ENCODE data around the gene HOPX.
A peak's percentile ranks its signal among the peaks of the same experiment; 100 is the strongest.

HOPX gene

DNA sequence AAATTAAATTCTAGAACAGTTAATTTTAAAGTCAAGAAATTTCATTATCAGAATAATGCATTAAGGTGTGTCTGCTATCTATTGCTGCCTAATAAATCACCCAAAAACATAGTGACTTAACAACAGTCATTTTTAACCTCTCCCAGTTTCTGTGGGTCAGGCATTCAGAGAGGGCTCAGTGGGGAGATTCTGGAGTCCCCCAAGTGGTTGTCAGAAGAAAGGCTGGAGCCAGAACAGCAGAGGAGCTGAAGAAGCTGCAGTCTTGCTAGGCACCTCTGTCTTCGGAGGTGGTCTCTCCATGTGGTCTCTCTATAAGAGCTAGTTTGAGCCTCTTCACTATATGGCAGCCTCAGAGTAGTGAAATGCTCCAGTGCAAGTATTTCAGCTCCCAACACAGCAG lies 9.3 kb upstream of the HOPX start:
- no peaks in the 10 kb centered on the region for H3K9me3 ChIP-seq (ENCODE audit: control insufficient read depth, insufficient read depth, low read depth, low read length)
- H3K4me3 ChIP-seq (ENCODE audit: low read depth, low read length): no peak overlapping the region
- H3K4me1 ChIP-seq (ENCODE audit: control insufficient read depth, insufficient read depth, low read length): no peaks in the 10 kb centered on the region
- TF ChIP-seq ZNF239 (tag by site-specific recombination; IDR thresholded peaks at IDR 0.05) (no peak), ZNF24 (tag by site-specific recombination; IDR thresholded peaks at IDR 0.05) (no peak), ZNF530 (tag by site-specific recombination; IDR thresholded peaks at IDR 0.05; ENCODE audit: low read depth) (no peak), ZNF561 (tag by site-specific recombination; IDR thresholded peaks at IDR 0.05; ENCODE audit: borderline replicate concordance) (no peak), YY2 (tag by site-specific recombination; IDR thresholded peaks at IDR 0.05) (no peak), ZNF366 (tag by site-specific recombination; conservative IDR thresholded peaks at IDR 0.05) (no peak)
- no peak overlapping the region for H3K27ac ChIP-seq (ENCODE audit: extremely low read depth, low read depth, low read length)
- ChIA-PET CTCF (no interaction called here), POLR2A (no interaction called here)
- no peaks in the 10 kb centered on the region for H3K36me3 ChIP-seq (ENCODE audit: control insufficient read depth in 2 of 2, insufficient read depth in 1 of 2, low read length in 2 of 2)

- no peaks in the 10 kb centered on the region for H3K36me3 ChIP-seq (ENCODE audit: control insufficient read depth in 2 of 2, insufficient read depth in 1 of 2, low read length in 2 of 2)
- no peak for TF ChIP-seq ZNF37A (tag by site-specific recombination; IDR thresholded peaks at IDR 0.05)
- POLR2A ChIA-PET: no interaction called here
- CTCF ChIA-PET: no interaction called here
- no peak overlapping the region for H3K27ac ChIP-seq (ENCODE audit: extremely low read depth, low read depth, low read length)
- H3K4me1 ChIP-seq (ENCODE audit: control insufficient read depth, insufficient read depth, low read length): no peaks in the 10 kb centered on the region
- no peak overlapping the region for H3K4me3 ChIP-seq (ENCODE audit: low read depth, low read length)
- no peaks in the 10 kb centered on the region for H3K9me3 ChIP-seq (ENCODE audit: control insufficient read depth, insufficient read depth, low read depth, low read length)
Measured at GRCh38 chr4:56689201-56689969, 8.3 kb upstream of the HOPX start.

DNA sequence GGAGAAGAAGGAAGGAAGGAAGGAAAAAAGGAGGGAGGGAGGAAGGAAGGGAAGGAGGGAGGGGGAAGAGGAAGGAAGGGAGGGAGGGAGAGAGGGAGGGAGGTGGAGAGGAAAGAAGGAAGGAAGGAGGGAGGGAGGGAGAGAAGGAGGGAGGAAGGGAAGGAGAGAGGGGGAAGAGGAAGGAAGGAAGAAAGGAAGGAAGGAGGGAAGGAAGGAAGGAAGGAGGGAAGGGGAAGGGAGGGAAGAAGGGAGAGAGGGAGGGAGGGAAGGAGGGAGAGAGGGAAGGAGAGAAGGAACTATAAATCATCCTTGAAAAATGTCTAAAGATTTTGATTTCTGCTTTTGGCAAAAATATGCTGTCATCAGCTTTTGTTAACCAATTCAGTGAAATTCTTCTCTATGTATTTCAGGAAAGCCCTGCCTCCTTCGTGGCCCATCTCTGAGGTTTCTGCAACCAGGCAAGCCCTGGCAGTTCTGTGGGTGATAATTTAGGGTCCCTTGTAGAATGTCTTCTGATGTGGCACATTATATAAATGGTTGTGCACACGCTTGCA lies 7.1 kb upstream of the HOPX start:
- no peaks in the 10 kb centered on the region for H3K9me3 ChIP-seq (ENCODE audit: control insufficient read depth, insufficient read depth, low read depth, low read length)
- no peak overlapping the region for H3K4me3 ChIP-seq (ENCODE audit: low read depth, low read length)
- ChIA-PET POLR2A (no interaction called here), CTCF (no interaction called here)
- no peak for TF ChIP-seq ZNF248 (tag by site-specific recombination; IDR thresholded peaks at IDR 0.05)
- TF ChIP-seq, protein P1, sequence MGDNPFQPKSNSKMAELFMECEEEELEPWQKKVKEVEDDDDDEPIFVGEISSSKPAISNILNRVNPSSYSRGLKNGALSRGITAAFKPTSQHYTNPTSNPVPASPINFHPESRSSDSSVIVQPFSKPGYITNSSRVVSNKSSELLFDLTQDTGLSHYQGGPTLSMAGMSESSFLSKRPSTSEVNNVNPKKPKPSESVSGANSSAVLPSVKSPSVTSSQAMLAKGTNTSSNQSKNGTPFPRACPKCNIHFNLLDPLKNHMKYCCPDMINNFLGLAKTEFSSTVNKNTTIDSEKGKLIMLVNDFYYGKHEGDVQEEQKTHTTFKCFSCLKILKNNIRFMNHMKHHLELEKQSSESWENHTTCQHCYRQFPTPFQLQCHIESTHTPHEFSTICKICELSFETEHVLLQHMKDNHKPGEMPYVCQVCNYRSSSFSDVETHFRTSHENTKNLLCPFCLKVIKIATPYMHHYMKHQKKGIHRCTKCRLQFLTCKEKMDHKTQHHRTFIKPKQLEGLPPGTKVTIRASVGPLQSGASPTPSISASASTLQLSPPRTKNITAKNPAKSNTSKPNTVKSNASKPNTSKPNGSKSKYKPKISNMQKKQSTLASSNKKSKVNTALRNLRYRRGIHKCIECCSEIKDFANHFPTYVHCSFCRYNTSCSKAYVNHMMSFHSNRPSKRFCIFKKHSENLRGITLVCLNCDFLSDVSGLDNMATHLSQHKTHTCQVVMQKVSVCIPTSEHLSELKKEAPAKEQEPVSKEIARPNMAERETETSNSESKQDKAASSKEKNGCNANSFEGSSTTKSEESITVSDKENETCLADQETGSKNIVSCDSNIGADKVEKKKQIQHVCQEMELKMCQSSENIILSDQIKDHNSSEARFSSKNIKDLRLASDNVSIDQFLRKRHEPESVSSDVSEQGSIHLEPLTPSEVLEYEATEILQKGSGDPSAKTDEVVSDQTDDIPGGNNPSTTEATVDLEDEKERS (tag by site-specific recombination; IDR thresholded peaks at IDR 0.05): no peak
- no peak for TF ChIP-seq PATZ1 (tag by site-specific recombination; IDR thresholded peaks at IDR 0.05)
- TF ChIP-seq ZNF366 (tag by site-specific recombination; conservative IDR thresholded peaks at IDR 0.05): peak; percentile 90
- TF ChIP-seq HOXA7 (CRISPR knock-in tag; IDR thresholded peaks at IDR 0.05; ENCODE audit: borderline replicate concordance): no peak
- TF ChIP-seq ZNF202 (tag by site-specific recombination; IDR thresholded peaks at IDR 0.05; ENCODE audit: borderline replicate concordance): no peak
- TF ChIP-seq SP7 (tag by site-specific recombination; IDR thresholded peaks at IDR 0.05): no peak
- TF ChIP-seq ZBTB8A (tag by site-specific recombination; IDR thresholded peaks at IDR 0.05): no peak
- no peaks in the 10 kb centered on the region for H3K4me1 ChIP-seq (ENCODE audit: control insufficient read depth, insufficient read depth, low read length)
- no peak overlapping the region for H3K27ac ChIP-seq (ENCODE audit: extremely low read depth, low read depth, low read length)
- H3K36me3 ChIP-seq (ENCODE audit: control insufficient read depth in 2 of 2, insufficient read depth in 1 of 2, low read length in 2 of 2): no peaks in the 10 kb centered on the region
